K562 (cell line): ENCODE data around the gene LRRC75A. TPM values are rescaled to one million over a fixed set of nuclear protein-coding genes. Genes with fewer than 3 reads are reported as not detected.

Experiments used
- ATAC-seq: fragments of 200-7000 bp; cut with Tn5 transposase; 3 replicates; pipeline ENCODE4 v1.9.1; 2020; ENCODE audit warnings: moderate library complexity
- BruUV-seq: library from RNA; stranded (reverse); fragments of 400-500 nt; replicated peaks from 2 replicates; lab custom pipeline; 2021; lab: Mats Ljungman, UMichigan
- CTCF ChIA-PET: fragments of 300-600 bp; formaldehyde crosslinking; extraction: SDS; loops from one replicate; lab custom pipeline; 2021; ENCODE audit warnings: low intra/inter-chr PET ratio; lab: Yijun Ruan, JAX
- POLR2A ChIA-PET: fragments of 300-600, 350-650 bp; sonication (Branson Sonifier 250); formaldehyde crosslinking; extraction: SDS; loops from one replicate; lab custom pipeline; 2021; ENCODE audit warnings: antibody characterized with exemption, inconsistent platforms; lab: Yijun Ruan, JAX
- DNase-seq, 4 experiments: peaks; one replicate each; pipeline versions ENCODE4 v3.0.0 to v3.0.0-alpha.2; 2011 to 2018; ENCODE audit warnings: low spot score in 3 of 4, mixed read lengths in 3 of 4; ENCODE audit errors: extremely low read depth in 1 of 4
- FAIRE-seq: peaks from 2 replicates; lab custom pipeline; 2011; peaks lifted over from hg19 to GRCh38; lab: Jason Lieb, UNC
- H2AFZ ChIP-seq: 2 replicates; pipeline ENCODE4 v1.6.0; 2011; ENCODE audit warnings: low read depth, low read length, control low read depth, inconsistent platforms
- H3K27ac ChIP-seq: fragments of 200-600 bp; 3 replicates; pipeline ENCODE4 v1.8.0; 2011; ENCODE audit warnings: low read depth, mild to moderate bottlenecking, control low read depth, inconsistent platforms, low read length, moderate library complexity, mixed read lengths; ENCODE audit errors: extremely low read depth
- H3K27me3 ChIP-seq, 2 experiments: fragments of 300-600 bp in 1 of 2; 2 replicates in 1 of 2; 3 replicates in 1 of 2; pipeline versions ENCODE4 v1.6.0 to v1.8.0; 2011; ENCODE audit warnings: inconsistent platforms in 2 of 2, low read length in 2 of 2, mild to moderate bottlenecking in 1 of 2, mixed read lengths in 1 of 2, moderate library complexity in 1 of 2; ENCODE audit not compliant: control insufficient read depth in 2 of 2, insufficient read depth in 2 of 2
- H3K36me3 ChIP-seq: fragments of 300-600 bp; 3 replicates; pipeline ENCODE4 v1.8.0; 2011; ENCODE audit warnings: mild to moderate bottlenecking, low read length, inconsistent platforms; ENCODE audit not compliant: control insufficient read depth, insufficient read depth
- H3K4me1 ChIP-seq, 2 experiments: fragments of 200-600 bp in 1 of 2; replicated peaks in 1 of 2; 2 replicates in 1 of 2; 3 replicates in 1 of 2; pipeline versions ENCODE4 v1.5.1 to v1.8.0; 2011; ENCODE audit warnings: inconsistent platforms in 2 of 2, low read length in 2 of 2, mild to moderate bottlenecking in 1 of 2, mixed read lengths in 1 of 2, moderate library complexity in 1 of 2; ENCODE audit not compliant: control insufficient read depth in 2 of 2, insufficient read depth in 2 of 2
- H3K4me2 ChIP-seq: 2 replicates; pipeline ENCODE4 v1.6.1; 2011; ENCODE audit warnings: low read length, control low read depth, inconsistent platforms, mixed read lengths; ENCODE audit not compliant: insufficient read depth
- H3K4me3 ChIP-seq: fragments of 200-600 bp; sonication (generic), shearing (Covaris generic); 2 replicates; pipeline ENCODE4 v1.5.1; 2016; ENCODE audit warnings: control low read depth, inconsistent platforms
- H3K79me2 ChIP-seq: fragments of 200-600 bp; 3 replicates; pipeline ENCODE4 v1.8.0; 2011; ENCODE audit warnings: low read length, inconsistent platforms; ENCODE audit not compliant: control insufficient read depth, insufficient read depth
- H3K9ac ChIP-seq, 2 experiments: 2 replicates each; pipeline versions ENCODE4 v1.6.0 to v1.6.1; 2011; ENCODE audit warnings: low read depth in 2 of 2, low read length in 2 of 2, control low read depth in 1 of 2, inconsistent platforms in 1 of 2, mild to moderate bottlenecking in 1 of 2, mixed read lengths in 1 of 2; ENCODE audit not compliant: insufficient read depth in 1 of 2
- H3K9me1 ChIP-seq: one replicate; pipeline ENCODE4 v1.6.0; 2011; ENCODE audit warnings: inconsistent platforms, mild to moderate bottlenecking, low read length, moderate library complexity; ENCODE audit not compliant: control insufficient read depth, insufficient read depth
- H3K9me3 ChIP-seq: replicated peaks from 2 replicates; pipeline ENCODE4 v1.5.1; 2011; ENCODE audit warnings: low read depth, low read length, inconsistent platforms; ENCODE audit not compliant: control insufficient read depth, insufficient read depth
- H4K20me1 ChIP-seq: replicated peaks from 2 replicates; pipeline ENCODE4 v1.6.1; 2011; ENCODE audit warnings: low read length, inconsistent platforms, mixed read lengths; ENCODE audit not compliant: control insufficient read depth, insufficient read depth
- KDM4B ChIP-seq, 2 experiments: fragments of 450-650 bp in 1 of 2; sonication (generic) in 1 of 2; IDR thresholded peaks; 2 replicates each; pipeline ENCODE4 v1.6.1; 2016 to 2017; ENCODE audit warnings: borderline replicate concordance in 2 of 2, antibody characterized with exemption in 1 of 2, low read depth in 1 of 2, mild to moderate bottlenecking in 1 of 2
- STAT5B ChIP-seq: fragments of 250-450 bp; sonication (Bioruptor Pico); IDR thresholded peaks from 2 replicates; pipeline ENCODE4 v1.8.0; 2021; ENCODE audit warnings: mild to moderate bottlenecking, inconsistent platforms
- ZNF143 ChIP-seq: sonication (generic); formaldehyde crosslinking; IDR thresholded peaks from 2 replicates; pipeline ENCODE4 v1.9.0; 2022; ENCODE audit warnings: mild to moderate bottlenecking, missing genetic modification reagents
- ZNF354B ChIP-seq: fragments of 250-450 bp; sonication (Bioruptor Pico); IDR thresholded peaks from 2 replicates; pipeline ENCODE4 v1.4.0; 2020
- WGBS: fragments of 100-300 bp; shearing (Covaris generic); methylation state at CpG from one replicate; pipeline ENCODE4 v1.1.6; 2016; ENCODE audit warnings: low coverage, mixed read lengths; ENCODE audit not compliant: insufficient coverage; ENCODE audit errors: missing lambda C conversion rate; 5-methylcytosine and 5-hydroxymethylcytosine counted together
- in situ Hi-C: fragments of 300-500 bp; cut with MboI; formaldehyde crosslinking; loops from 4 replicates; pipeline ENCODE4 v1.15.0; 2018; ENCODE audit warnings: inconsistent platforms, mixed read lengths
- intact Hi-C: fragments of 100-400 bp; cut with micrococcal nuclease; formaldehyde crosslinking; loops from 2 replicates; pipeline ENCODE4 v1.14.2; 2022
- polyA plus RNA-seq, 8 experiments: library from polyadenylated mRNA; depleted of rRNA in 4 of 8; stranded (reverse) in 5 of 8; unstranded in 3 of 8; fragments of >200 nt; fragmentation: Nextera tagmentation in 2 of 8; fragmentation: Illumina TruSeq in 1 of 8; extraction: Ambion mirVana in 2 of 8; extraction: Trizol in 1 of 8; gene quantifications; 2 replicates each; pipeline versions ENCODE4 v1.2.1 to v1.2.3, GENCODE V29; 2011 to 2014; ENCODE audit warnings: inconsistent platforms in 1 of 8, missing spikeins in 1 of 8
- total RNA-seq, 7 experiments: library from RNA; depleted of rRNA in 6 of 7; stranded (reverse); fragments of >200 nt in 6 of 7; fragmentation: Illumina TruSeq in 2 of 7; extraction: Trizol in 2 of 7; gene quantifications; 2 replicates each; pipeline versions ENCODE4 v1.2.1 to v1.2.3, GENCODE V29; 2011 to 2021; ENCODE audit warnings: low replicate concordance in 1 of 7
- TF ChIP-seq, protein P1 (sequence below): sonication (generic); formaldehyde crosslinking; IDR thresholded peaks from 2 replicates; pipeline ENCODE4 v1.8.1; 2023; ENCODE audit warnings: mild to moderate bottlenecking, missing genetic modification reagents, moderate library complexity
- TF ChIP-seq, protein P2 (sequence below): fragments of 450-650 bp; formaldehyde crosslinking; IDR thresholded peaks from 2 replicates; pipeline ENCODE4 v1.4.0; 2020; ENCODE audit warnings: mild to moderate bottlenecking, moderate library complexity
- TF ChIP-seq, protein P3 (sequence below): fragments of 250-450 bp; sonication (Bioruptor Pico); IDR thresholded peaks from 2 replicates; pipeline ENCODE4 v1.6.1; 2021; ENCODE audit warnings: mild to moderate bottlenecking
- TF ChIP-seq, protein P4 (sequence below), 2 experiments: fragments of 450-650 bp; formaldehyde crosslinking in 1 of 2; IDR thresholded peaks; 2 replicates each; pipeline versions ENCODE4 v1.4.0 to v1.6.1; 2014 to 2020; ENCODE audit warnings: mild to moderate bottlenecking in 2 of 2, borderline replicate concordance in 1 of 2, low read depth in 1 of 2

LRRC75A gene
- total and polyA plus RNA-seq, 9 of the 15 experiments (the other 6 are each of a cell fraction or from before 2014, with no cell fraction given) = 0.04 to 0.34 (median 0.08) TPM; not detected in 5

- H3K9me1 ChIP-seq = no peaks in the 10 kb centered on the region
- BruUV-seq = no TSS peak
- POLR2A ChIA-PET = interaction anchor here (0.6 to 1.3 kb wide), 3 partner anchors 11 to 63 kb away, joined by 3 to 4 read pairs (median 3); no protein-coding TSS in a partner anchor
- TF ChIP-seq, protein P1, sequence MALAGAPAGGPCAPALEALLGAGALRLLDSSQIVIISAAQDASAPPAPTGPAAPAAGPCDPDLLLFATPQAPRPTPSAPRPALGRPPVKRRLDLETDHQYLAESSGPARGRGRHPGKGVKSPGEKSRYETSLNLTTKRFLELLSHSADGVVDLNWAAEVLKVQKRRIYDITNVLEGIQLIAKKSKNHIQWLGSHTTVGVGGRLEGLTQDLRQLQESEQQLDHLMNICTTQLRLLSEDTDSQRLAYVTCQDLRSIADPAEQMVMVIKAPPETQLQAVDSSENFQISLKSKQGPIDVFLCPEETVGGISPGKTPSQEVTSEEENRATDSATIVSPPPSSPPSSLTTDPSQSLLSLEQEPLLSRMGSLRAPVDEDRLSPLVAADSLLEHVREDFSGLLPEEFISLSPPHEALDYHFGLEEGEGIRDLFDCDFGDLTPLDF (CRISPR knock-in tag) = no peak
- TF ChIP-seq, protein P2, sequence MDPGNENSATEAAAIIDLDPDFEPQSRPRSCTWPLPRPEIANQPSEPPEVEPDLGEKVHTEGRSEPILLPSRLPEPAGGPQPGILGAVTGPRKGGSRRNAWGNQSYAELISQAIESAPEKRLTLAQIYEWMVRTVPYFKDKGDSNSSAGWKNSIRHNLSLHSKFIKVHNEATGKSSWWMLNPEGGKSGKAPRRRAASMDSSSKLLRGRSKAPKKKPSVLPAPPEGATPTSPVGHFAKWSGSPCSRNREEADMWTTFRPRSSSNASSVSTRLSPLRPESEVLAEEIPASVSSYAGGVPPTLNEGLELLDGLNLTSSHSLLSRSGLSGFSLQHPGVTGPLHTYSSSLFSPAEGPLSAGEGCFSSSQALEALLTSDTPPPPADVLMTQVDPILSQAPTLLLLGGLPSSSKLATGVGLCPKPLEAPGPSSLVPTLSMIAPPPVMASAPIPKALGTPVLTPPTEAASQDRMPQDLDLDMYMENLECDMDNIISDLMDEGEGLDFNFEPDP = no peak
- no peak for TF ChIP-seq ZNF143 (CRISPR knock-in tag)
- TF ChIP-seq KDM4B (IDR thresholded peaks at IDR 0.05; ENCODE audit: borderline replicate concordance in 2 of 2, low read depth in 1 of 2) = no peak
- TF ChIP-seq STAT5B (CRISPR knock-in tag) = no peak
- TF ChIP-seq, protein P3, sequence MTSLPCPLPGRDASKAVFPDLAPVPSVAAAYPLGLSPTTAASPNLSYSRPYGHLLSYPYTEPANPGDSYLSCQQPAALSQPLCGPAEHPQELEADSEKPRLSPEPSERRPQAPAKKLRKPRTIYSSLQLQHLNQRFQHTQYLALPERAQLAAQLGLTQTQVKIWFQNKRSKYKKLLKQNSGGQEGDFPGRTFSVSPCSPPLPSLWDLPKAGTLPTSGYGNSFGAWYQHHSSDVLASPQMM (CRISPR knock-in tag) = no peak
- TF ChIP-seq, protein P4, sequence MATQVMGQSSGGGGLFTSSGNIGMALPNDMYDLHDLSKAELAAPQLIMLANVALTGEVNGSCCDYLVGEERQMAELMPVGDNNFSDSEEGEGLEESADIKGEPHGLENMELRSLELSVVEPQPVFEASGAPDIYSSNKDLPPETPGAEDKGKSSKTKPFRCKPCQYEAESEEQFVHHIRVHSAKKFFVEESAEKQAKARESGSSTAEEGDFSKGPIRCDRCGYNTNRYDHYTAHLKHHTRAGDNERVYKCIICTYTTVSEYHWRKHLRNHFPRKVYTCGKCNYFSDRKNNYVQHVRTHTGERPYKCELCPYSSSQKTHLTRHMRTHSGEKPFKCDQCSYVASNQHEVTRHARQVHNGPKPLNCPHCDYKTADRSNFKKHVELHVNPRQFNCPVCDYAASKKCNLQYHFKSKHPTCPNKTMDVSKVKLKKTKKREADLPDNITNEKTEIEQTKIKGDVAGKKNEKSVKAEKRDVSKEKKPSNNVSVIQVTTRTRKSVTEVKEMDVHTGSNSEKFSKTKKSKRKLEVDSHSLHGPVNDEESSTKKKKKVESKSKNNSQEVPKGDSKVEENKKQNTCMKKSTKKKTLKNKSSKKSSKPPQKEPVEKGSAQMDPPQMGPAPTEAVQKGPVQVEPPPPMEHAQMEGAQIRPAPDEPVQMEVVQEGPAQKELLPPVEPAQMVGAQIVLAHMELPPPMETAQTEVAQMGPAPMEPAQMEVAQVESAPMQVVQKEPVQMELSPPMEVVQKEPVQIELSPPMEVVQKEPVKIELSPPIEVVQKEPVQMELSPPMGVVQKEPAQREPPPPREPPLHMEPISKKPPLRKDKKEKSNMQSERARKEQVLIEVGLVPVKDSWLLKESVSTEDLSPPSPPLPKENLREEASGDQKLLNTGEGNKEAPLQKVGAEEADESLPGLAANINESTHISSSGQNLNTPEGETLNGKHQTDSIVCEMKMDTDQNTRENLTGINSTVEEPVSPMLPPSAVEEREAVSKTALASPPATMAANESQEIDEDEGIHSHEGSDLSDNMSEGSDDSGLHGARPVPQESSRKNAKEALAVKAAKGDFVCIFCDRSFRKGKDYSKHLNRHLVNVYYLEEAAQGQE (IDR thresholded peaks at IDR 0.05; ENCODE audit: borderline replicate concordance) = no peak
- TF ChIP-seq, protein P4 (CRISPR knock-in tag; IDR thresholded peaks at IDR 0.05; ENCODE audit: low read depth) = no peak
- no peak for TF ChIP-seq ZNF354B
Measured at GRCh38 chr17:16449121-16449570, 42.8 kb downstream of the LRRC75A start.

More at GRCh38 chr17:16449121-16449570, 42.8 kb downstream of the LRRC75A start:
- intact Hi-C loops = no loop called here
- Histone ChIP-seq H4K20me1 (peaks cover 43% of the 10 kb centered on the region), H3K27me3 (no peaks in the 10 kb centered on the region), H3K79me2 (peaks cover 12% of the 10 kb centered on the region), H3K27ac (no peak overlapping the region), H3K9ac (peak overlapping the region in 1 of 2 experiments; percentile 6; a peak in 1 of 4 replicates), H2AFZ (no peak overlapping the region), H3K9me3 (no peaks in the 10 kb centered on the region), H3K4me3 (no peak overlapping the region), H3K4me1 (peaks cover 0 to 16% of the 10 kb centered on the region in 2 experiments; a peak in 3 of 5 replicates), H3K4me2 (no peak overlapping the region), H3K36me3 (peaks cover 56% of the 10 kb centered on the region; the same call in 2 of the 3 replicates)
- ATAC-seq (no peak), DNase-seq (no peak), FAIRE-seq (no peak)
- in situ Hi-C loops = no loop called here
- CTCF ChIA-PET = interaction anchor here (0.8 kb wide), 1 partner anchor 85 kb away, joined by 3 read pairs; no protein-coding TSS in a partner anchor
- WGBS = 82% methylated on average over 6 of the region's 11 CpGs
